ENCODE data around the gene PXDN.

PXDN gene

DNA sequence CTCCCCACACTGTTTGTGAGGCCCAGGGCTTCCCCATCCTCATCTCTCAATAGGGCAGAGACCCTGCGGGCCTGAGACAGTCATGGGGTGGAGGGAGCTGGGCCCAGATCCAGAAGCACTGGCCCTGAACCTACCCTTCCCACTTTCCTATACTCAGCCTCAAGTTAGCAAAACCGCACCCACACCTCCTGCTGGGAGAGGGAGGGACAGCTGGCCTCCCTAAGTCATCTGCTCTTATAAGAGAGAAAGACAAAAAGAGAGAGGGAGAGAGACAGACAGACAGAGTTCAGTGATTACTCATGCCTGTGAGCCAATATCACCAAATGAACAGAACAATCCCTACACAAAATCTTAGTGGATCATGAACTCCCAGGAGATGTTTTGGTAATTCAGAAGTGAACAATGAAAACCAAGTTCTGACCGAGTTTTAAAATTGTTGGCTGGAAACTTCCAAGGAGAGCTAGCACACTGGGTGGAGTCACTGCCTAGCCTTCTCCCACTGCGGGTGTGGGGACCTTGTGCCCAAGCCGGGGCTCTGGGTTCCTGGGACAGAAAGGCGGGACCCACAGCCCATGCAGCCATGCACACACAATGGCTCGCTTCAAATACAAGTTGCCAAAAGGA lies 130.5 kb downstream of the PXDN start:
- Mint-ChIP-seq H3K9me3 (no peaks in the 10 kb centered on the region), H3K4me3 (no peak overlapping the region), H3K27ac (no peak overlapping the region), H3K4me1 (peaks cover 25% of the 10 kb centered on the region), H3K27me3 (ENCODE audit: low read depth, poor library complexity) (peaks cover 8% of the 10 kb centered on the region), H3K36me3 (ENCODE audit: low read depth) (no peaks in the 10 kb centered on the region)
- TF ChIP-seq, protein P1, sequence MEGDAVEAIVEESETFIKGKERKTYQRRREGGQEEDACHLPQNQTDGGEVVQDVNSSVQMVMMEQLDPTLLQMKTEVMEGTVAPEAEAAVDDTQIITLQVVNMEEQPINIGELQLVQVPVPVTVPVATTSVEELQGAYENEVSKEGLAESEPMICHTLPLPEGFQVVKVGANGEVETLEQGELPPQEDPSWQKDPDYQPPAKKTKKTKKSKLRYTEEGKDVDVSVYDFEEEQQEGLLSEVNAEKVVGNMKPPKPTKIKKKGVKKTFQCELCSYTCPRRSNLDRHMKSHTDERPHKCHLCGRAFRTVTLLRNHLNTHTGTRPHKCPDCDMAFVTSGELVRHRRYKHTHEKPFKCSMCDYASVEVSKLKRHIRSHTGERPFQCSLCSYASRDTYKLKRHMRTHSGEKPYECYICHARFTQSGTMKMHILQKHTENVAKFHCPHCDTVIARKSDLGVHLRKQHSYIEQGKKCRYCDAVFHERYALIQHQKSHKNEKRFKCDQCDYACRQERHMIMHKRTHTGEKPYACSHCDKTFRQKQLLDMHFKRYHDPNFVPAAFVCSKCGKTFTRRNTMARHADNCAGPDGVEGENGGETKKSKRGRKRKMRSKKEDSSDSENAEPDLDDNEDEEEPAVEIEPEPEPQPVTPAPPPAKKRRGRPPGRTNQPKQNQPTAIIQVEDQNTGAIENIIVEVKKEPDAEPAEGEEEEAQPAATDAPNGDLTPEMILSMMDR (IDR thresholded peaks at IDR 0.05), result no peak
- no peak for DNase-seq

DNA sequence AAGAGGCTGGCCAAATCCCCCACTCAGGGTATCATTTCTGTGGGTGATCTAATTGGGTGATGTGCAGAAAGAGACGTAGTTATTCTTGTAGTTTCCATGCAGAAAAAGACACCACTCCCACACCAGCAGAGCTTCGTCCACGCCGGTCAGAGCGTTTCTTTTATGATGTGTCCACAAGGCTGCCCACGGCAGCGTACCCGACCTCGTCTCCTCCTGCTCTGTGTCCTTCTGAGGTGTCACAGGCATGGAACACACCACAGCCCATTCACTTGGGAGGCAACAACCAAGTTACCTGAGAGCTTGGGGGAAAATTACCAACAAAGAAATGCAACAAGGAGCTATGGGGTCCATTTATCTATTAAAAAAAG lies 131.3 kb downstream of the PXDN start:
- Mint-ChIP-seq H3K27me3 (ENCODE audit: low read depth, poor library complexity) (peaks cover 8% of the 10 kb centered on the region), H3K27ac (no peak overlapping the region), H3K4me3 (no peak overlapping the region), H3K4me1 (peaks cover 20% of the 10 kb centered on the region), H3K36me3 (ENCODE audit: low read depth) (no peaks in the 10 kb centered on the region), H3K9me3 (no peaks in the 10 kb centered on the region)
- TF ChIP-seq, protein P1 (IDR thresholded peaks at IDR 0.05), result no peak
- DNase-seq, result no peak

DNA sequence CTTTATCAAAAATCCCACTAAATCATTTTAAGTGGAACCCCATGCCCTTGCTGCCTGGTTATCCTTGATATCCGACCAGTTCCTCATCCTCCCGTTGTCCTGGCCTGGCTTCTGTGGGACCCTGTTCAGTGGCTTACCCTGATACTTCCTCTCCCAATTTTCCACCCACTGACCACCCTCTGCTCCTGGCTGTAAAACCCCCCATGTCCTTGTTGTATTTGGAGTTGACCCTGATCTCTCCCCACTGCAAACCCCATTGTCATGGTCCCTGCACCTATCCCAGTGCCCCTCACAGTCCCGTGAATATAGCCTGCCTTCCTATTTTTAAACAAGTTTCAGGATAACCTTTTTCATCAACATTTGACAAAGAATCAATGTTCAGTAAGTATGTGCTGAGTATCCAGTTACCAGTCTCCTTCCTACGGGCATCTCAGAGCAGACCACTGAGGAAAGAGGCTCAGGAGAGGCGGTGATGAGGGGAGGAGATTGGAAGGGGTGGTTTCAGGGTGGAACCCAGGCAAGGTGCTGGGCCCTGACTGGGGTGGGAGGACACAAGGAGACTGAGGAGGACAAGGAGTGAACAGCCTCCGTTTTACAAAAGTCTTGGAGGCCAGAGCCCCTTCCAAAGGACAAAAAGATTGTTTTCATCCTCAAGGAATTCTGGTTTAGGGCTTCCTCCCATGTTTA lies 131.8 kb downstream of the PXDN start:
- Mint-ChIP-seq H3K9me3 (no peaks in the 10 kb centered on the region), H3K27ac (no peak overlapping the region), H3K4me1 (peaks cover 20% of the 10 kb centered on the region), H3K4me3 (no peak overlapping the region), H3K27me3 (ENCODE audit: low read depth, poor library complexity) (peaks cover 8% of the 10 kb centered on the region), H3K36me3 (ENCODE audit: low read depth) (no peaks in the 10 kb centered on the region)
- no peak for DNase-seq
- TF ChIP-seq, protein P1 (IDR thresholded peaks at IDR 0.05), result no peak

DNA sequence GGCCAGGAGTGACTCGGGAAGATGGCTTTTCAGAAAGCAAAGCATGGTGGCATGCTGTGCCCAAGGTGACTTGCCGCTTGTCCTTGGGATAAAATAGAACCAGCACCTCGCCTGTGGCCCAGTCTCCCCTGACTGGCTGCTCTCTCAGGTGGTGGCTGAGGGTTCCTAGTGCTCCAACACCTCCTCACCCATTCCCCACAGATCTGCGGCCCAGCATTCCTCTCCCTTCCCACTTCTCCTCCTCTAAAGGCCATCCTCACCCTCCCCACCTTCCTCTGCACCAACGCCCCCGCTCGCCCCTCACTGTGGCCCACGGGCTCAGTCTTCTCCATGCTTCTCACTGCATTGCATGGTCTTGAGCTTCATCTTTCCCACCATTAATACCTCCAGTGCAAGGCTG lies 132.4 kb downstream of the PXDN start:
- H3K36me3 Mint-ChIP-seq (ENCODE audit: low read depth), result no peaks in the 10 kb centered on the region
- peaks cover 20% of the 10 kb centered on the region for H3K4me1 Mint-ChIP-seq
- no peak overlapping the region for H3K4me3 Mint-ChIP-seq
- no peak overlapping the region for H3K27ac Mint-ChIP-seq
- H3K27me3 Mint-ChIP-seq (ENCODE audit: low read depth, poor library complexity), result peaks cover 11% of the 10 kb centered on the region
- no peak for DNase-seq
- H3K9me3 Mint-ChIP-seq, result no peaks in the 10 kb centered on the region
- TF ChIP-seq, protein P1 (IDR thresholded peaks at IDR 0.05), result no peak

DNA sequence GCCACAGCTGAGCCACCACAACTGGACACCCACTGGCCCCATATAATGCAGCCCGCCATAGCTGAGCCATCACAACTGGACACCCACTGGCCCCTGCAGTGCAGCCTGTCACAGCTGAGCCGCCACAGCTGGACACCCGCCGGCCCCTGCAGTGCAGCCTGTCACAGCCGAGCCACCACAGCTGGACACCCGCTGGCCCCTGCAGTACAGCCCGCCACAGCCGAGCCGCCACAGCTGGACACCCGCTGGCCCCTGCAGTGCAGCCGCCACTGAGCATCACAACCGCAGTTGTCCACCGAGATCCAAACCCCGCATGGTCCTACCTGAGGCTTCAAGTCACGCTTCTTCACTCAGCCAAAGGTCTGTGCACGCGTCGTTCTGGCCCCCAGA lies 134.2 kb downstream of the PXDN start:
- Mint-ChIP-seq H3K36me3 (ENCODE audit: low read depth) (no peaks in the 10 kb centered on the region), H3K4me1 (peaks cover 16% of the 10 kb centered on the region), H3K27ac (no peak overlapping the region), H3K9me3 (no peaks in the 10 kb centered on the region), H3K4me3 (no peak overlapping the region), H3K27me3 (ENCODE audit: low read depth, poor library complexity) (peaks cover 11% of the 10 kb centered on the region)
- TF ChIP-seq, protein P1 (IDR thresholded peaks at IDR 0.05), result no peak
- DNase-seq, result no peak
